ENCODE data around the gene USP47. TPM values are rescaled to one million over a fixed set of nuclear protein-coding genes. Genes with fewer than 3 reads are reported as not detected.

The USP47 gene
- total RNA-seq, 1 donor from 2014 or later, result 45.1 TPM

DNA sequence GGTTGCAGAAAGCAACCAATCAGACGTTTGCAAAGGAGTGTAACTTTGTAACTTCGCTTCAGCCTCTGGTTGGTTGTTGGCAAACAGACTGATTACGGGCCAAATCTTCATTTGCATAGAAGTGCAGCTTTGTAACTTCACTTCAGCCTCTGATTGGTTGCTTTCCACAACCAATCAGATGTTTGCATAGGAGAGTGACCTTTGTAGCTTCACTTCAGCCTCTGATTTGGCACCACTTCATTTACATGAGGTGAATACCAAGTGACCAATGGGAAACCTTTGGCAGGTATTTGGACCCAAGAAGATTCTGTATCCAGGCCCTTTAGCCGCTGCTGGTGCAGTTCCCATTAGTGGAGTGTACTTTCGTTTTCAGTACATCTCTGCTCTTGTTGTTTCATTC, 16.0 kb downstream of the USP47 start:
- no peak for DNase-seq (ENCODE audit: low spot score)
- Mint-ChIP-seq H3K4me3 (ENCODE audit: unreplicated experiment) (no peak overlapping the region), H3K27ac (ENCODE audit: unreplicated experiment) (no peak overlapping the region), H3K36me3 (ENCODE audit: low read depth, unreplicated experiment) (no peaks in the 10 kb centered on the region), H3K9me3 (ENCODE audit: unreplicated experiment) (no peaks in the 10 kb centered on the region), H3K4me1 (ENCODE audit: unreplicated experiment) (peaks cover 5% of the 10 kb centered on the region), H3K27me3 (ENCODE audit: unreplicated experiment) (no peaks in the 10 kb centered on the region)
- TF ChIP-seq, protein P1, sequence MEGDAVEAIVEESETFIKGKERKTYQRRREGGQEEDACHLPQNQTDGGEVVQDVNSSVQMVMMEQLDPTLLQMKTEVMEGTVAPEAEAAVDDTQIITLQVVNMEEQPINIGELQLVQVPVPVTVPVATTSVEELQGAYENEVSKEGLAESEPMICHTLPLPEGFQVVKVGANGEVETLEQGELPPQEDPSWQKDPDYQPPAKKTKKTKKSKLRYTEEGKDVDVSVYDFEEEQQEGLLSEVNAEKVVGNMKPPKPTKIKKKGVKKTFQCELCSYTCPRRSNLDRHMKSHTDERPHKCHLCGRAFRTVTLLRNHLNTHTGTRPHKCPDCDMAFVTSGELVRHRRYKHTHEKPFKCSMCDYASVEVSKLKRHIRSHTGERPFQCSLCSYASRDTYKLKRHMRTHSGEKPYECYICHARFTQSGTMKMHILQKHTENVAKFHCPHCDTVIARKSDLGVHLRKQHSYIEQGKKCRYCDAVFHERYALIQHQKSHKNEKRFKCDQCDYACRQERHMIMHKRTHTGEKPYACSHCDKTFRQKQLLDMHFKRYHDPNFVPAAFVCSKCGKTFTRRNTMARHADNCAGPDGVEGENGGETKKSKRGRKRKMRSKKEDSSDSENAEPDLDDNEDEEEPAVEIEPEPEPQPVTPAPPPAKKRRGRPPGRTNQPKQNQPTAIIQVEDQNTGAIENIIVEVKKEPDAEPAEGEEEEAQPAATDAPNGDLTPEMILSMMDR (IDR thresholded peaks at IDR 0.05; ENCODE audit: unreplicated experiment), result no peak

- Mint-ChIP-seq H3K4me3 (ENCODE audit: unreplicated experiment) (no peak overlapping the region), H3K27me3 (ENCODE audit: unreplicated experiment) (no peaks in the 10 kb centered on the region), H3K27ac (ENCODE audit: unreplicated experiment) (no peak overlapping the region), H3K36me3 (ENCODE audit: low read depth, unreplicated experiment) (no peaks in the 10 kb centered on the region), H3K9me3 (ENCODE audit: unreplicated experiment) (no peaks in the 10 kb centered on the region), H3K4me1 (ENCODE audit: unreplicated experiment) (peaks cover 3% of the 10 kb centered on the region)
- no peak for DNase-seq (ENCODE audit: low spot score)
- TF ChIP-seq, protein P1 (IDR thresholded peaks at IDR 0.05; ENCODE audit: unreplicated experiment), result no peak
These were observed 16.9 kb downstream of the USP47 start for GRCh38 chr11:11858676-11859075.

DNA sequence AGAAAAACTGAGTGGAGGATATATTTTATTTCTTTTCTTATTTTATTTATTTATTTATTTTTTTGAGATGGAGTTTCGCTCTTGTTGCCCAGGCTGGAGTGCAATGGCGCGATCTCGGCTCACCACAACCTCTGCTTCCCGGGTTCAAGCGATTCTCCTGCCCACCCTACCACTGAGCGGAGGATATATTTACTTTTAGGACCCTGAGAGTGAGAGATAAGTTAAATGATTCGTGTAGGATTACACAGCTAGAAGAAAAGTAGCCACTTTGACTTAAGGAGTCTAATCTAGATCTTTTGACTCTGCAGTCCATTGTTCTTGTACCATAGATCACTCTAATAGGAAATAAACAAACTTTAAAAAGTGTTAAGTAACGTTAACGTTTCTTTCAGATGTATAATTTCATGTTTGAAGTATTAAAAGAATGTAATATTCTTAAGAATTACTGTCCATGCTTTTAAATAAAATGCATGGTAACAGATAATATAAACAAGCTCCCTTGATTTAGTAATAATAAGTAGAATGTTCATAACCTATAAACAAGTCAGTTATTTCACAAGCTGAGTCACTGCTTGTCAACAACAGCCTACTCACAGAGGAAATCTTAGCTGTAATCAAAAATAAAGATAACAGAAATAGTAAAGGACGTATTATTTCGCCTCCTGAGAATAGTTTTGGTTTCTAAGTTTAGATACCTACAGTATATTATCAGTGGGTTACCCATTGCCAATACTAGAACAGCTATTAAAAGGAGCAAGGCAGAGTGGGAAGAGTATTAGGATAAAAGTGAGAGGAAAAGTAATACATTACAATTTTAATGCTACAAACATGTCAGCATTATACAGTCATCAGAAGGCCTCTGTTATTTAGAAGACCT, 18.6 kb downstream of the USP47 start:
- H3K27ac Mint-ChIP-seq (ENCODE audit: unreplicated experiment), result peak overlapping the region; percentile 31
- H3K27me3 Mint-ChIP-seq (ENCODE audit: unreplicated experiment), result no peaks in the 10 kb centered on the region
- H3K4me3 Mint-ChIP-seq (ENCODE audit: unreplicated experiment), result no peak overlapping the region
- H3K9me3 Mint-ChIP-seq (ENCODE audit: unreplicated experiment), result no peaks in the 10 kb centered on the region
- peaks cover 12% of the 10 kb centered on the region for H3K4me1 Mint-ChIP-seq (ENCODE audit: unreplicated experiment)
- no peaks in the 10 kb centered on the region for H3K36me3 Mint-ChIP-seq (ENCODE audit: low read depth, unreplicated experiment)
- no peak for DNase-seq (ENCODE audit: low spot score)
- TF ChIP-seq, protein P1 (IDR thresholded peaks at IDR 0.05; ENCODE audit: unreplicated experiment), result no peak

DNA sequence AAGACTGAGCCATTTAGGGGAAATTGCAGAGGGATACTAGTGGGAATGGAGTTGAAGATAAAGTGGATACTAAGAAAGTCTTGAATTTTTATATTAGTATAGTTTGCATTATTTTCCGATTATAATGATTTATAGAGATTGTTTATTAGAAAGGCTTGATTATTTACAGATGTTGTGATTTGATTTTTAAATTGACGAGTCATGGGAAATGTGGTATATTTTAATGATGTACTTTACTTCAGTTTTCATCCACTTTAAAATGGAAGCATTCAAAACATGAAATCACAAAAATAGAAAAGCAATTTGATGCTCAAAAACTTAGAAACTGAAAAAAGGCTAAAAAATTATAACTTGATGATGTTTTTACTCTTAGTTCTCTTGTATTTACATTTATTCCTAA, 21.2 kb downstream of the USP47 start:
- no peak for DNase-seq (ENCODE audit: low spot score)
- H3K36me3 Mint-ChIP-seq (ENCODE audit: low read depth, unreplicated experiment), result no peaks in the 10 kb centered on the region
- H3K4me3 Mint-ChIP-seq (ENCODE audit: unreplicated experiment), result no peak overlapping the region
- no peaks in the 10 kb centered on the region for H3K9me3 Mint-ChIP-seq (ENCODE audit: unreplicated experiment)
- TF ChIP-seq, protein P1 (IDR thresholded peaks at IDR 0.05; ENCODE audit: unreplicated experiment), result no peak
- peaks cover 25% of the 10 kb centered on the region for H3K4me1 Mint-ChIP-seq (ENCODE audit: unreplicated experiment)
- no peak overlapping the region for H3K27ac Mint-ChIP-seq (ENCODE audit: unreplicated experiment)
- no peaks in the 10 kb centered on the region for H3K27me3 Mint-ChIP-seq (ENCODE audit: unreplicated experiment)

- H3K9me3 Mint-ChIP-seq (ENCODE audit: unreplicated experiment), result no peaks in the 10 kb centered on the region
- TF ChIP-seq, protein P1 (IDR thresholded peaks at IDR 0.05; ENCODE audit: unreplicated experiment), result no peak
- H3K4me1 Mint-ChIP-seq (ENCODE audit: unreplicated experiment), result peaks cover 25% of the 10 kb centered on the region
- no peaks in the 10 kb centered on the region for H3K36me3 Mint-ChIP-seq (ENCODE audit: low read depth, unreplicated experiment)
- H3K27me3 Mint-ChIP-seq (ENCODE audit: unreplicated experiment), result no peaks in the 10 kb centered on the region
- DNase-seq (ENCODE audit: low spot score), result no peak
- H3K4me3 Mint-ChIP-seq (ENCODE audit: unreplicated experiment), result no peak overlapping the region
- peak overlapping the region; percentile 15 for H3K27ac Mint-ChIP-seq (ENCODE audit: unreplicated experiment)
These were observed 22.6 kb downstream of the USP47 start for GRCh38 chr11:11864332-11864731.
